WERI-Rb-1 (cell line): ENCODE results near the gene LMX1B.
A peak's percentile ranks its signal among the peaks of the same experiment; 100 is the strongest.

Experiments used
- DNase-seq: peaks from one replicate; pipeline ENCODE4 v3.0.0-alpha.2; 2020
- H3K27ac ChIP-seq: fragments of 250-450 bp; sonication (Bioruptor Pico); 2 replicates; pipeline ENCODE4 v1.5.1; 2020; ENCODE audit warnings: mild to moderate bottlenecking, moderate library complexity
- H3K27me3 ChIP-seq: fragments of 250-450 bp; sonication (Bioruptor Pico); 2 replicates; pipeline ENCODE4 v1.5.1; 2021; ENCODE audit warnings: mild to moderate bottlenecking, low read depth, moderate library complexity; ENCODE audit not compliant: insufficient read depth, severe bottlenecking
- H3K36me3 ChIP-seq: fragments of 250-450 bp; sonication (Bioruptor Pico); 2 replicates; pipeline ENCODE4 v1.5.1; 2020; ENCODE audit warnings: mild to moderate bottlenecking, moderate library complexity
- H3K4me3 ChIP-seq: 2 replicates; pipeline ENCODE4 v1.5.1; 2011; ENCODE audit warnings: low read depth, mild to moderate bottlenecking, control low read depth, low read length
- H3K9me3 ChIP-seq: fragments of 250-450 bp; sonication (Bioruptor Pico); 2 replicates; pipeline ENCODE4 v1.5.1; 2021; ENCODE audit warnings: mild to moderate bottlenecking, moderate library complexity; ENCODE audit not compliant: severe bottlenecking
- TF ChIP-seq, protein P1 (sequence below): IDR thresholded peaks from 2 replicates; pipeline ENCODE4 v1.5.1; 2011; ENCODE audit warnings: low read depth, mild to moderate bottlenecking, control low read depth, inconsistent platforms, low read length

The LMX1B gene

DNA sequence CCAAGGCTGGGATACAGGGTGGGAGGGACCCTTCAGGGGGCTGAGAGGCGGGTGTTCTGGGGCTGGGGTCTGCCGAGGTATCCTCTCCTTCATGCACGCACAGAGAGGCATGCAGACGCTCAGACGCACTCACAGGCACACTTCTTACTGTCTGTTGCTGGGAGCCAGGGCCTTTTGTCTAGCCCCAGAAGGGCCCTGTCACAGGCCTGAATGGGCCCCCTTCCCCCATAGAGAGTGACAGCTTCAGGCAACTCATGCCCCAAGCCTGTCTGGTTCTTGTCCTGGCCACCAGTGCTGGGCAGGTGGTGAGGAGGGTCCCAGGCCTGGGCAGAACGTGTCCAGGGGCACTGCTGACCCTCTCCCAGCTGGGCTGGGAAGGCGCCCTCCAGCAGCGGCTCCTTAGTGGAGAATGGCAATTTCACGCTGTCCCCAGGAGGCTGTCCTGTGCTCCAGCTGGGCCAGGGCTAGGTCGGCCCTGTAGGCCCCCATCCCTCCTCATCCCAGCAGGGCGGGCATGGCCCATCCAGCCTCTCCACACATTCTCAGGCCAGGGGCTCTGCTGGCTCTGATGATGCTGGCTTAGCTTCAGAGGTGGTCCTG, 45.3 kb downstream of the LMX1B start:
- H3K4me3 ChIP-seq = no peak overlapping the region
- no peaks in the 10 kb centered on the region for H3K9me3 ChIP-seq
- no peaks in the 10 kb centered on the region for H3K36me3 ChIP-seq
- no peak overlapping the region for H3K27ac ChIP-seq
- H3K27me3 ChIP-seq = no peaks in the 10 kb centered on the region
- TF ChIP-seq, protein P1, sequence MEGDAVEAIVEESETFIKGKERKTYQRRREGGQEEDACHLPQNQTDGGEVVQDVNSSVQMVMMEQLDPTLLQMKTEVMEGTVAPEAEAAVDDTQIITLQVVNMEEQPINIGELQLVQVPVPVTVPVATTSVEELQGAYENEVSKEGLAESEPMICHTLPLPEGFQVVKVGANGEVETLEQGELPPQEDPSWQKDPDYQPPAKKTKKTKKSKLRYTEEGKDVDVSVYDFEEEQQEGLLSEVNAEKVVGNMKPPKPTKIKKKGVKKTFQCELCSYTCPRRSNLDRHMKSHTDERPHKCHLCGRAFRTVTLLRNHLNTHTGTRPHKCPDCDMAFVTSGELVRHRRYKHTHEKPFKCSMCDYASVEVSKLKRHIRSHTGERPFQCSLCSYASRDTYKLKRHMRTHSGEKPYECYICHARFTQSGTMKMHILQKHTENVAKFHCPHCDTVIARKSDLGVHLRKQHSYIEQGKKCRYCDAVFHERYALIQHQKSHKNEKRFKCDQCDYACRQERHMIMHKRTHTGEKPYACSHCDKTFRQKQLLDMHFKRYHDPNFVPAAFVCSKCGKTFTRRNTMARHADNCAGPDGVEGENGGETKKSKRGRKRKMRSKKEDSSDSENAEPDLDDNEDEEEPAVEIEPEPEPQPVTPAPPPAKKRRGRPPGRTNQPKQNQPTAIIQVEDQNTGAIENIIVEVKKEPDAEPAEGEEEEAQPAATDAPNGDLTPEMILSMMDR = no peak
- DNase-seq = no peak

DNA sequence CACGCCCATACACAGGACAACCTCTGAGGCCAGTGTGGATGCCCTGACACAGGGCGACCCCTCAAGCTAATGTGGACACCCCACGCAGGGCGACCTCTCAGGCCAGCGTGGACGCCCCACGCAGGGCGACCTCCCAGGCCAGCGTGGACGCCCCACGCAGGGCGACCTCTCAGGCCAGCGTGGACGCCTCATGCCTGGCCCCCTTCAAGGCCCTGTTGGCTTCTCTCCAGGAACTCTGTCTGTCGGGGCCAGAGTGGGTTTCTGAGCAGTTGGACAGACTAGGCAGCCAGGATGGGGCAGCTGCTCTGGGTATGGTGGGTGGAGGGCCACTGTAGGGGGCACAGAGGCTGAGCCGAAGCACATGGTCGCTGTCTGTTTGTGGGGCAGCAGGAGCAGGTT, 47.4 kb downstream of the LMX1B start:
- Histone ChIP-seq H3K4me3 (no peak overlapping the region), H3K36me3 (no peaks in the 10 kb centered on the region), H3K9me3 (no peaks in the 10 kb centered on the region), H3K27me3 (no peaks in the 10 kb centered on the region), H3K27ac (no peak overlapping the region; the same call in 1 of the 2 replicates)
- TF ChIP-seq, protein P1 = no peak
- no peak for DNase-seq

DNA sequence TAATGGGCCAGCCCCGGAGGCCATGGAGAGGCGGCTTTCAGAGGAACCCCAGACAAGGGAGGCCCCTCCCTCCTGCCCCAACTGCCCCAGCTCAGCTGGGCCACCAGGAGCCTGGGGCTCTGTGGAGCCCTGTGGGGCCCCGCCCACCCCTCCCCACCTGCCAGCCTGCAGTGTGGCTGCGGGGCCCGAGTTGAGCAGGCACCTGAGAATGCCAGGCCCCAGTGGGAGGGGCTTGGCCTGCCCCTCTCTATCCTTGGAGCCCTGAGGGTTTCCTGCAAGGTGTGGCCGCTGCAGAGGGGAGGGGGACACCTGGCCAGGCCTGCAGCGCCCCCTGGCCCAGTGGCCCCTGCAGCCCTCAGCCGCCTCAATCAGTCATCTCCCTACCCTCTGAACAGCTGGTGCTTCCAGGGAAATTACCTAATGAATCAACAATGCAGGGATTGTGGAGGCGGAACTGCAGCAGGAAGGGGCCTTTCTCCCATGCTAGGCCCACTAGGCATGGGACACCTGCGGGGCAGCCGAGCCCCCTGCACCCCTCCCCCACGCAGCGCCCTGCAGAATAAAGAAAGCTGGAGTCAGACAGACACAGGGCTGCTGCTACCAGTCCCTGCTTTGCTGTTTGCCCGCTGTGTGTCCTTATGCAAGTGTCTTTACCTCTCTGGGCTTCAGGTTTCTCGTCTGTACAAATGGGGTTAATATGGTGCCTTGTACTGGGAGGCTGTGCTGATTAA, 48.0 kb downstream of the LMX1B start:
- TF ChIP-seq, protein P1 = peak; percentile 67
- DNase-seq = peak; percentile 75

DNA sequence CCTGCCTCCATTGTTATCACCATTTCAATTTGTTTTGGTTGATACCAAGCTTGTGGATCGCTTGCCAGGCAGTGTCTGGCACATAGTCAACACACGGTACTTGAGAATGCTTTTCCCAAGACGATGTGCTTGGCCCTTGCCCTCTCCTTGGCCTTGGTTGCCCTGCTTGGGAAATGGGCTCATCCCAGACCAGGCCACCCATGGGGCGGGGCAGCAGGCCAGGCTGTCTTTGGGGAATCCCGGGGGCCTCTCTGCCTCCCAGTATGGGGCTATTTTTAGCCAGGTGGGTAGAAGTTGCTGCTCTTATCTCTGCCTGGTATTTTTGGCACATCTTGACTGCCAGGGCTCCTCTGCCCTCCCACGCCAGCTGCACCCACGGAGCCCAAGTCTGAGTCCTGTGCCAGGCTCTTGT, 49.9 kb downstream of the LMX1B start:
- no peak for DNase-seq
- TF ChIP-seq, protein P1 = no peak
- Histone ChIP-seq H3K27me3 (no peaks in the 10 kb centered on the region), H3K36me3 (no peaks in the 10 kb centered on the region), H3K4me3 (no peak overlapping the region), H3K27ac (no peak overlapping the region), H3K9me3 (no peaks in the 10 kb centered on the region)

More for the DNA sequence above, 48.0 kb downstream of the LMX1B start:
- no peak overlapping the region for H3K4me3 ChIP-seq
- no peak overlapping the region; the same call in 1 of the 2 replicates for H3K27ac ChIP-seq
- H3K27me3 ChIP-seq = no peaks in the 10 kb centered on the region
- H3K9me3 ChIP-seq = no peaks in the 10 kb centered on the region
- H3K36me3 ChIP-seq = no peaks in the 10 kb centered on the region

DNA sequence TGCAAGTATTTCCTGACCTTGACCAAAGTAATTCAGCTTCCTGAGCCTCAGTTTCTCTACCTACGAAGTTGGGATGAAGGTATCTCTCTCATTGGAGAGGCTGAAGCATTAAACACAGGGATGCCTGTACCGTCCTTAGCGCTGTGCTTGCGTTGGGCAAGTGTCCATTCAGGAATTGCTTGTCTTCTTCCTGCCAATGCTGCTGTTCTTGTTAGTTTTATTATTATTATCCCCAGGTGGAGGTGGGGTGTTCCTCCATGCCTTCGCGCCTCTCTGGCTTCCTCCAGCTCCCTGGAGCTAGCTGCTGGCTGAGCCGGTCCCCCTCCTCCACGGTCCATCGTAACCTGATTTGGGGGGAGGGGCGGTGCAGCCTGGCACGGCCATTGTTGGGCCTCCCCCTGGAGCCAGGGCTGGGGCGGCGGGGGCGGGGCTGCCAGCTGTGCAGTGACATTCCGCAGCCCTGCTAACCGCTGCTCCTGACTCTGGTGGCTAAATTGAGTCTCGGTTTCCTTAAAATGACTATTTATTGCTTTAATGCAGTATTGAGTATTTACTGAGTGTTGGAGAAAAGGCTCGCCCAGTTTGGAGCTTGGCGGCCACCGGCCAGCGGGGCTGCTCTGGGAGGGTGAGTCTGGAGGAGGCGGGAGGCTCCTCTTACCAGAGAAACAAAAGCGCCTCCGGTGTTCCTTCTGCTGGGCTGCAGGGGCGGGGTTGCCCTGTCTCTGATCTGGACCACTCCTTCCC, 51.3 kb downstream of the LMX1B start:
- no peak overlapping the region for H3K27ac ChIP-seq

More for the DNA sequence above, 51.3 kb downstream of the LMX1B start:
- no peaks in the 10 kb centered on the region for H3K9me3 ChIP-seq
- H3K36me3 ChIP-seq = no peaks in the 10 kb centered on the region
- no peaks in the 10 kb centered on the region for H3K27me3 ChIP-seq
- no peak for DNase-seq
- no peak overlapping the region for H3K4me3 ChIP-seq
- TF ChIP-seq, protein P1 = no peak
